Skeletal muscle tissue (tissue), 4 donors: ENCODE results near the gene FOSL1. TPM values are rescaled to one million over a fixed set of nuclear protein-coding genes. Genes with fewer than 3 reads are reported as not detected.

Source experiments
- H3K27ac ChIP-seq: one replicate; pipeline ENCODE4 v1.7.0; 2013; ENCODE audit warnings: mild to moderate bottlenecking, low read depth, low read length, inconsistent platforms
- H3K27me3 ChIP-seq, 3 donors: one replicate each; pipeline ENCODE4 v1.7.0; 2013; ENCODE audit warnings: low read length in 3 of 3; ENCODE audit not compliant: control insufficient read depth in 3 of 3, insufficient read depth in 3 of 3
- H3K36me3 ChIP-seq, 3 donors: one replicate each; pipeline ENCODE4 v1.7.0; 2013; ENCODE audit warnings: low read length in 3 of 3; ENCODE audit not compliant: control insufficient read depth in 3 of 3, insufficient read depth in 3 of 3
- H3K4me1 ChIP-seq, 3 donors: one replicate each; pipeline ENCODE4 v1.7.0; 2013; ENCODE audit warnings: low read length in 3 of 3, mild to moderate bottlenecking in 3 of 3; ENCODE audit not compliant: control insufficient read depth in 3 of 3, insufficient read depth in 3 of 3
- H3K4me3 ChIP-seq, 3 donors: one replicate each; pipeline ENCODE4 v1.7.0; 2013; ENCODE audit warnings: low read length in 3 of 3
- H3K9ac ChIP-seq, 3 donors: one replicate each; pipeline ENCODE4 v1.7.0; 2013; ENCODE audit warnings: low read length in 3 of 3, mild to moderate bottlenecking in 3 of 3, moderate library complexity in 2 of 3, low read depth in 1 of 3
- H3K9me3 ChIP-seq, 3 donors: one replicate each; pipeline ENCODE4 v1.7.0; 2013; ENCODE audit warnings: low read length in 3 of 3; ENCODE audit not compliant: control insufficient read depth in 3 of 3
- total RNA-seq: library from RNA; depleted of rRNA; stranded (reverse); fragments of >200 nt; gene quantifications from one replicate; pipeline ENCODE4 v1.2.3, GENCODE V29; 2014
- donor health status: Osteomylitis.

Gene FOSL1
- total RNA-seq, 1 donor from 2014 or later: not detected

DNA sequence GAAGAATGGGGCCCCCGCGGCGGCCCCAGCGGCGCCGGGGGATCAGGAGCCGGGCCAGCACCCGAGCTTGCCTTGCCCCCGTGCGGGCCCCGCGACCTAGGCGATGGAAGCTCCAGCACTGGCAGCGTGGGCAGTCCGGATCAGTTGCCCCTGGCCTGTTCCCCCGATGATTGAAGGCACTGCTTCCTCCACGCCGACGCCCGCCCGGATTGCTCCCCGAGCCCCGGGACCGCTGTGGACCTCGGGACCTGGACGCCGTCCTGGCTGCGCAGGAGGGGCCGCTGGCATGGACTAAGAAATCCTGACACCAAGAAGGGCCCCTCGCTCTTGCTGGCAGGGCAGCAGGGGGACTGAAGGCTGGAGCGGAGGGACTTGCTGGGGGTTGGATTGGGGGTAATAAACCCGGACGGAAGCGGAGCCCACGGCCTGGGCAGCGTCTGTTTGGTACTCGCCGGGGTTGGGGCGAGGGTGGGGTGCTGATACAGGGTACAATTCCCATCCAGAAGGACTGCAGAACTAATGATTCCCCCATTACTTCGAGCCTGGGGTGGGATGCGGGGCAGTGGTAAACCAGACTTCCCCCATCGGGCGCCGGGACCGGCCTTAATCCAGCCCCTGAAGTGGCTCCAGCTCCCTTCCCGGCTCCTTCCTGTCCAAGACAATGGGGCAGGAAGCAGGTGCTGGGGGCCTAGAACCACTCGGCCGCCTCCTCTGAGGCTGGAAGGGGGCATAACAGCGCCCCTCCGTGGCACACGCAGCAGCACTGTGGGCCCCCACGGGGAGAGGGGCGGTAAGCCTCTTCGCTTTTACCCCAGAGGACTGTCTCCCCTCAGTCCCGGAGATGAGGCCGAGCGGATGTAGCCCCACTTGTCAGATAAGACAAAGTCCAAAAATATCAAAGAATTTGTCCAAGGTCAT, 8.7 kb downstream of the FOSL1 start:
- Histone ChIP-seq H3K4me1 (peaks cover 50 to 71% (median 56%) of the 10 kb centered on the region in 3 donors), H3K36me3 (peaks cover under 1 to 6% (median 5%) of the 10 kb centered on the region in 3 donors)

DNA sequence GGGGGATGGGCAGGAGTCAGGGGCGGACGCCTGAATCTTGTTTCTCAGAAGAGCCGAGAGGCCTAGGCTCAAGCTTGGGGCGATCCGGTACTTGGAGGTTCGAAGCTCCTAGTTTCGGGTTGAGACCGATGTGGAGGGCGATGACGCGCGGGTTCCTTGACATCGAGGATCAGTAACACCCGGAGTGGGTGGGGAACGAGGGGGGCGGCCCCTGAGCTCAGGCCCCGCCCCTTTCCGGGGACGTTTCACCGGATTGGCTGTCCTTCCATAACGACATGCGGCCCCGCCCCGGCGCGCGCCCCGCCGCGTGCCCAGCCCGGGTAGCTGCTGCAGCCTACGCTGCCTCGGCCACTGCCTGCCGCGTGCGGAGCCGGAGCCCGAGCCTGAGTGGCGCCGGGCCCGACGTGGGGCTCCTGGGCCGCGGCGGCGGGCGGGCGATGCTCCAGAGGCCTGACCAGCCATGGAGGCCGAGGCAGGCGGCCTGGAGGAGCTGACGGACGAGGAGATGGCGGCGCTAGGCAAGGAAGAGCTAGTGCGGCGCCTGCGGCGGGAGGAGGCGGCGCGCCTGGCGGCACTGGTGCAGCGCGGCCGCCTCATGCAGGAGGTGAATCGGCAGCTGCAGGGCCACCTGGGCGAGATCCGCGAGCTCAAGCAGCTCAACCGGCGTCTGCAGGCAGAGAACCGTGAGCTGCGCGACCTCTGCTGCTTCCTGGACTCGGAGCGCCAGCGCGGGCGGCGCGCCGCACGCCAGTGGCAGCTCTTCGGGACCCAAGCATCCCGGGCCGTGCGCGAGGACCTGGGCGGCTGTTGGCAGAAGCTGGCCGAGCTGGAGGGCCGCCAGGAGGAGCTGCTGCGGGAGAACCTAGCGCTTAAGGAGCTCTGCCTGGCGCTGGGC, 9.6 kb downstream of the FOSL1 start, which contains the start of gene CCDC85B:
TSS of gene CCDC85B (plus strand) at position 350 of the 895 bp plus-strand sequence. CDS start at position 461, 111 bp downstream.
- Histone ChIP-seq H3K27ac (peak within 1 kb of the TSS; percentile 89), H3K36me3 (peaks cover 9 to 14% (median 12%) of the 10 kb centered on the region in 3 donors), H3K27me3 (no peaks in the 10 kb centered on the region), H3K4me1 (peaks cover 50 to 71% (median 56%) of the 10 kb centered on the region in 3 donors), H3K4me3 (peak within 1 kb of the TSS; percentile 82 to 86 (median 83)), H3K9ac (peak within 1 kb of the TSS; percentile 85 to 96 (median 86)), H3K9me3 (no peaks in the 10 kb centered on the region)

More for the DNA sequence above, 8.7 kb downstream of the FOSL1 start:
- no peaks in the 10 kb centered on the region for H3K27me3 ChIP-seq
- peak overlapping the region; percentile 82 to 96 (median 85) for H3K9ac ChIP-seq
- H3K4me3 ChIP-seq: peak overlapping the region; percentile 78 to 86 (median 82)
- no peaks in the 10 kb centered on the region for H3K9me3 ChIP-seq
- H3K27ac ChIP-seq: peak overlapping the region; percentile 89

GRCh38 chr11:65888163-65888814, 11.9 kb downstream of the FOSL1 start, which contains the start of gene FIBP:
Gene FIBP (minus strand): TSS chr11:65888471. CDS start chr11:65888418, 53 bp downstream.
- Histone ChIP-seq H3K36me3 (peaks cover 24 to 33% (median 32%) of the 10 kb centered on the region in 3 donors), H3K9me3 (no peaks in the 10 kb centered on the region), H3K4me3 (peak within 1 kb of the TSS; percentile 89 to 96 (median 92)), H3K4me1 (peaks cover 48 to 66% (median 58%) of the 10 kb centered on the region in 3 donors), H3K27ac (peak within 1 kb of the TSS; percentile 89), H3K27me3 (no peaks in the 10 kb centered on the region), H3K9ac (peak within 1 kb of the TSS; percentile 86 to 93 (median 90))

DNA sequence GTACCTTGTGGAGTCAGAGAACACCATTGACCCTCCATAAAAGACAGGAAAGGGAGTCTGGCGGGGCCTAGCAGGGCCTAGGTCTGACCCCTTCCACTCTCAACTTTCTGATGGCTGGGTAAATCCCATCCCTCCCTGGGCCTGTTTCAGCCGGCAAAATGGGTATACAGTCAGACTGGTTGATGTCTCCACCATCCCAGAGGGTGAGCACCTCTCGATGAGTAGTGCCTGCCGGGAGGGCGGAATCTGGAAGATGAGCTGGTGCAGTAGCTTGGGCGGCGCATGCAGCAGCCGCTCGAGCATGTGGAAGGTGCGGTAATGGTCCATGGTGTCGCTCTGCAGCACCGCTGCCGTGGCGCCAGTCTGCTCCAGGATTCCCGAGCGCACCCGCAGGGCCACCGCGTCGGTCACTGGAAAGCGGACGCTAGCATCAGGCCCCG, 12.4 kb downstream of the FOSL1 start:
- Histone ChIP-seq H3K4me1 (peaks cover 45 to 62% (median 55%) of the 10 kb centered on the region in 3 donors), H3K4me3 (peak overlapping the region; percentile 89 to 96 (median 92)), H3K27ac (peak overlapping the region; percentile 89), H3K9me3 (no peaks in the 10 kb centered on the region), H3K36me3 (peaks cover 29 to 37% (median 34%) of the 10 kb centered on the region in 3 donors), H3K9ac (peak overlapping the region; percentile 84 to 87 (median 86)), H3K27me3 (no peaks in the 10 kb centered on the region)

DNA sequence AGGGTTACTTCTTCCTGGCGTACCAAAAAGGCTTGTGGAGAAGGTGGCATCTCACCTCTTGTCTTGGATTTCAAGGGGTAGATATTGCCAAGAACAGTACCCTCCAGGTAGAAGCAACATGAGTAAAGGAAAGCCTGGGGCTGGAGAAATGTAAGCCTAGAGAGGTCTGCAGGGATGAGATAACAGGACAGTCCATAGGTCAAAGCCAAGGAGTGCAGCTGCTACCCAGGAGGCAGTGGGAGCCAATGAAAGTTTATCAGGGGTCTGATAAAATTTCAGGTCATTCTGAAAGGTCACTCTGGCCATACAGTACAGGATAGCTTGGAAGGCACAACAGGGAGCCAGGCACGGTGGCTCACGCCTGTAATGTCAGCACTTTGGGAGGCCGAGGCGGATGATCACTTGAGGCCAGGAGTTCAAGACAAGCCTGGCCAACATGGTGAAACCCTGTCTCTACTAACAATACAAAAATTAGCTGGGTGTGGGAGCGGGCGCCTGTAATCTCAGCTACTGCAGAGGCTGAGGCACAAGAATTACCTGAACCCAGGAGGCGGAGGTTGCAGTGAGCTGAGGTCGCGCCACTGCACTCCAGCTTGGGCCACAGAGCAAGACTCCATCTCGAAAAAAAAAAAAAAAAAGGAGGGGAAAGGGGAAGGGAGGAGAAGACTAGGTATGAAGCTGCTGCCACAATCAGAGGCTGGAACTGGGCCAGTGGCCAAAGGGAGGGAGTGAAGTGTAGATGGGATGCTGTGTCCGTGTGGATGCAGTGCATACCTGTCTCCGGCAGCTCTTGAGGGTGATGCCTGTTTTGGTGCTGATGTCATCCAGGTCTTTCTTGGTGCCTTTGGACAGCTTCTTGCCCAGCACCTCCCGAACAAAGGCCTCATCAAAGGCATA, 13.1 kb downstream of the FOSL1 start:
- Histone ChIP-seq H3K27ac (peak overlapping the region; percentile 89), H3K4me1 (peaks cover 38 to 55% (median 48%) of the 10 kb centered on the region in 3 donors), H3K27me3 (no peaks in the 10 kb centered on the region), H3K4me3 (peak overlapping the region; percentile 89 to 96 (median 92)), H3K9me3 (no peaks in the 10 kb centered on the region), H3K36me3 (peaks cover 33 to 42% (median 34%) of the 10 kb centered on the region in 3 donors), H3K9ac (peak overlapping the region; percentile 84 to 87 (median 86))

GRCh38 chr11:65885808-65886536, 14.2 kb downstream of the FOSL1 start:
- no peak overlapping the region for H3K4me3 ChIP-seq
- H3K9me3 ChIP-seq: no peaks in the 10 kb centered on the region
- H3K9ac ChIP-seq: no peak overlapping the region
- peaks cover 33 to 42% (median 34%) of the 10 kb centered on the region in 3 donors for H3K36me3 ChIP-seq
- H3K27me3 ChIP-seq: no peaks in the 10 kb centered on the region
- H3K27ac ChIP-seq: no peak overlapping the region
- H3K4me1 ChIP-seq: peaks cover 30 to 44% (median 39%) of the 10 kb centered on the region in 3 donors

DNA sequence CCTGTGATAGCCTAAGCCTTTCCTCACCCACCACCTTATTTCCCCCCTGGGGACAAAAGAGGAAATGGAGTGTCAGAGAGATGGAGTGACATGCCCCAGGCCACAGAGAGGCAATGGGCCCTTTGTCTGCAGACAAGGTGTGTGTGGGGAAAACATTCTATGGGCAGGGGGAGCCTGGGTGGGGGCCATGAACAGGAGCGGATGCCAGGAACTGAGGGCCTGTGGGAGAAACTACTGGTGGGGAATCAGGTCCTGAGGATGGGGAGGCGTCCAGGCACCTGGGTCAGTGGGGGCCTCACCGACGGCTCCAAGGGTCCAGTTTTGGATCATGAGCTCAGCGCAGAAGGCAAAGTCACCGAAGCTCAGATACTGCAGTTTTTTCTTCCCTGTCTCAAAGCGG, 15.0 kb downstream of the FOSL1 start:
- peaks cover 28 to 39% (median 39%) of the 10 kb centered on the region in 3 donors for H3K4me1 ChIP-seq
- H3K27me3 ChIP-seq: no peaks in the 10 kb centered on the region
- peaks cover 33 to 42% (median 34%) of the 10 kb centered on the region in 3 donors for H3K36me3 ChIP-seq
- H3K4me3 ChIP-seq: no peak overlapping the region
- H3K9me3 ChIP-seq: no peaks in the 10 kb centered on the region
- peak overlapping the region in 1 of 3 donors; percentile 25 for H3K9ac ChIP-seq
- H3K27ac ChIP-seq: no peak overlapping the region

DNA sequence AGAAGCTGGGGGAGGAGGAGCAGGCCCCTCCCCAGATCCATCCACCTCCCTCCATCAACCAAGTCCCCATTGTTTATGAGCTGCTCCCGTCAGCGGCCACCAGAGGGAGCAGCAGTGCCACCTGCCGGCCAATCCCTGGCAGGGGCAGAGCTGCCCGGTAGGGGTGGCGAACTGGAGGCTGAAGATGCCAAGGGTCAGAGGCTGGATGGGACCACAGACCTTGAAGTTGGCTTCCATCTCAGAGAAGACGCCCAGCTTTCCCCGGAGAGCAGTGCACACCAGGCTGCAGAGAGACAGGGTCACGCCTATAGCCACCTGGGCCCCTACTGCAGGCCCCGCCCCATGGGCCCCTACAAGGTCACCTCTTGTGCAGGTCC, 15.5 kb downstream of the FOSL1 start:
- Histone ChIP-seq H3K36me3 (peaks cover 33 to 42% (median 34%) of the 10 kb centered on the region in 3 donors), H3K27me3 (no peaks in the 10 kb centered on the region), H3K4me3 (no peak overlapping the region), H3K9ac (peak overlapping the region in 1 of 3 donors; percentile 40), H3K27ac (no peak overlapping the region), H3K4me1 (peaks cover 23 to 34% (median 34%) of the 10 kb centered on the region in 3 donors), H3K9me3 (no peaks in the 10 kb centered on the region)
